EL (cell line): ENCODE measurements around the gene COX7A2.

Source experiments
- DNase-seq: peaks from one replicate; pipeline ENCODE4 v3.0.0-alpha.2; 2016

COX7A2 gene, protein sequence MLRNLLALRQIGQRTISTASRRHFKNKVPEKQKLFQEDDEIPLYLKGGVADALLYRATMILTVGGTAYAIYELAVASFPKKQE

DNA sequence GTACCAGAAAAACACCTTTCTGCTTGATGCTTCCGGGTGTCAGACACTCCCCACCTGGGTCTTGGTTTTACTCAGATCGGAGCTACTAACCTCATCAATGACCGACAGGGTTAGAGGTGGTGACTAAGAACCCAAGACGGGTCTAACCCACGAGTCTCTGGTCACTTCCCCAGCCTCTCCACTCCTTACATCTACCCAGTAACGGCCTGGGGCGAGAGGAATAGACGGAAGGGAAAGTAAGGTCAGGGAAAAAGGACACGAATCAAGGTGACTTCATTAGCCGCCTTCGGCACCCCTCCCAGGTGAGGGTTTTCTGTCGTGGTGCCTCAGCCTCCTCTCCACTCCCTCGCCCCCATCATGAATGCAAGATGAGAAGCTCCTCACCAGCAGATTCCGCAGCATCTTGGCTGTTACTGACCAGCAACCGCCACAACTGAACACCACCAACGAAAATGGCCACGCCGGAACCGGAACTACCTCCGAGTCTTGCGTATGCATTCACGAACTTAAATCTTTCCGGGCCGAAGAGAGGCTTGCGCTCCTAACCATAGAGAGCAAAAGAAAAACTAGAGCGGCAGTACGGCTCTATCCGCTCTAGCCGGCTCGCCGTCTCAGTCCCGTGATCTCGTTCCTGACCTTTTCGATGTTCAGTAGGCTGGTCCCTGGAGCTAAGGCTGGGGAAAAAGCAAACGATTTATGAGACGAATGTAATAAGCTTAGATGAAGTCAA is at the start of gene COX7A2:
Gene COX7A2 (minus strand): TSS at position 469 of the 730 bp plus-strand sequence. CDS start 67 bp downstream, at position 402.
- DNase-seq, result peak; percentile 98

DNA sequence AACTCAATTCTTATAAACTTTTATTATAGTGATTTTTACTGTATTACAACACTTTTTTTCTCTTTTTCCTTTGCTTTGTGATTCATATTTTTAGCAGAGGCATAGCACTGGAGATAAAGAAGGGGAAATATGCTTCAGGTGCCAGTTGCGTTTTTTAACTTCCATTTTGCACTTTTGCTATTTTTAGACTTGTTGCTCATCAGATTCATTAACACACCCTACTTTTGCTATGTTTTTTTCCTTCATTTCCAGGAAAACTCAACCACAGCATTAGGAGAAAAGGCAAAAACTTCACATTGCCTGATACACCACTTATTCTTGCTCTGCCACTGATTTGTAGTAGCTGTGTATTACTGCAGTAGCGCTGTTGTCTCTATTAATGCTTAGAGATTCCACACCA is 49.0 kb upstream of the COX7A2 start:
- no peak for DNase-seq

DNA sequence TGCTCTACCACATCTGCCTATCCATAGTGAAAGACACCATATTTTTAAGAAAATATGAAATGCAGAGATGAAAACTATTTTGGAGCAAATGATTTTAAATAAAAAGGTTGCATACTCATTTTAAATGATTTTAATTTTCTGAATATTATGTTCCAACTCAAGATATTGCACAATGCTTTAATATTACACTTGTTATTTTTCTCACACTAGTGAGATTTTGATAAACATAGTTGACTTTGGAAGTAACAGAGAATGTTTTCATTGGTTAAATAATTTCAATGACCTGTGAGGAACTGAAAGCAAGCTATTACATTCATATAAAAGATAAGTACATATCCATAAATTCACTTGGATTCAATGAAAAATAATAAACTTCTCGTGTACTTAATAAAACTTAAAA is 48.1 kb upstream of the COX7A2 start:
- DNase-seq, result no peak

DNA sequence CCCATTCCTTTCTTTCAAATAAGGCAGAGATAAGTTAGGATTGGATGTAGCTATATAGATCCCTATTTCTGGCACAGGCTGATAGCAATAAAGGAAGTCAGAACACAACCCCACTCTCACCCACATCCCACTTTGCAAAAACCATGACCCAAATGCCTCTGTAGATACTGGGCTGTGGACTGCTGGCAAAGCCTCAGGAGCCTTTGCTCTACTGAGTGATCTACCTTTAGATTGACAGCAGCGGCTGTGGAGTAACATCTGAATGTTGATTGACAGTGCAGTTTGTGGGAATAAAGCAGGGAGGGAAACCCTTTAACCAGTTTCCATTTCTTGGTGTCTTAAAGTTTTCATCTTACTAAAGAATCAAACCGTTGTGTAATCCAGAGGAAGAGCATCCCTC is 47.7 kb upstream of the COX7A2 start:
- DNase-seq, result no peak

DNA sequence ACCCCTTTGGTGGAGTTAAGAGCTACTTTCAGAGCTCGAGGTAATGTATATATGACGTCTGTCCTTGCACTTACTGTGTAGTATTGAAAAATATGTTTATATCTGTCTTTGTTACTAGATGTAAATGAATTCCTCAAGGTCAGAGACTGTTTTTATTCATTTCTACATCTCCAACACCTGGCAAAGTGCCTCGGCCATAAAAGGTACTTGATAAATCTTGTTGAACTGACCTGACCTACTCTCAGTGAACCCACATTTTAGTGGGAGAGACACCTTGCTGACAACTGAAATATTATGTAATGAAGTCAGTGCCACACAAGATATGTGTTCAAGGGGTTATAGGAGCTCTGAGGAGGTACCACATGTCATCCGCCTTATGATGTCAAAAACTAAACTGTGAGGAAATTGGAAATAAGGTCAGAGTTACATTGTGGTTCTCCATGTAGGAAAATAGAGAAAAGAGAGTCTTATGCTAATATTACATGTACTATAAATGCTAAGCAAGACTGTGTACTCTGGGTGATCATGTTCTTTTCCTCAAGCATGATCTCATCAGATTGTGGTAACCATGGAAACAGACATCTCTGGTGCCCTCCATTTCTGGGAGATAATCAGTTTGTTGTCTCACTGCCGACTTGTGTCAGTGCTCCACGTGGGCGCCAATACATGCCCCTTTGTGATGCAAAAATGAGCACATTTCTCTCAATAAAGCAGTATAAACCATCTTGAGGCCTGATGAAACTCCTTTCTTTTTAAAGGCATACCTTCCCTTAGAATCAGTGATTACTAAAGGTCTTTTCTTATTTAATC is 46.7 kb upstream of the COX7A2 start:
- no peak for DNase-seq

DNA sequence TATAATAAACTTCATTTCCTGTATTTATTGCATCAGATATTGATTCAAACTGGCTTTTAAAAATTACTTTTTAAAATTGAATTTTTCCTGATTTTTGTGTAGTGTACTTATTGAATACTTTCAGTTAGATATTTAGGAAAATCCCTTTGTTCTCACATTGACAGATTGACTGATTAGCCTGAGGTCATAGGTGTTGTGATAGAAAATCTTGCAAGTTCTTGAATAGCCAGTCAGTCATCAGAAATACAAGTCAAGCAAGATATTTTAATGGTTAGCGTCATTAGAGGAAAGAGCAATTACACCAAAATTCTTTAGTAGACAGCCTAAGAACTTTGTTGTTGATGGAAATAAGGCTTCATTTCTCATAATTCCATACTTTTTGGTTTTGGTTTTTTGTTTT is 44.4 kb upstream of the COX7A2 start:
- DNase-seq, result no peak

DNA sequence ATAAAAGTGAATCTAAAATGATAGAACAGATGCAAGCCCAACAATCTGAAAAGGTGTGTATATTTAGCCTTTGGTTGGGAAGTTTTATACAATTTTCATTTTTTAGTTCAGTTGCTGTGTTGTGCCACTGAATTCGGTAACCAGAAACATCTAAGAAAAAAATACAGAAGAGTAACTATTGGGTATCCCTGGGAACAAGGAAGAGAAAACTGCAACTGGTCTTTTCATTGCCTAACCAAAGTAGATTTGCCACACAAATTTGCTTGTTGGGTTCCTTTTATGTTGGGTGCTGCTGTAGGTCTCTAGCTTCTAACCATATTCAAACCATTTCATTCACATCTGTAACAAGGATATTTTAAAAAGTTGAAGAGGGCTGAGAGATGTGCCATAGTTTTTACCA is 43.8 kb upstream of the COX7A2 start:
- DNase-seq, result no peak

DNA sequence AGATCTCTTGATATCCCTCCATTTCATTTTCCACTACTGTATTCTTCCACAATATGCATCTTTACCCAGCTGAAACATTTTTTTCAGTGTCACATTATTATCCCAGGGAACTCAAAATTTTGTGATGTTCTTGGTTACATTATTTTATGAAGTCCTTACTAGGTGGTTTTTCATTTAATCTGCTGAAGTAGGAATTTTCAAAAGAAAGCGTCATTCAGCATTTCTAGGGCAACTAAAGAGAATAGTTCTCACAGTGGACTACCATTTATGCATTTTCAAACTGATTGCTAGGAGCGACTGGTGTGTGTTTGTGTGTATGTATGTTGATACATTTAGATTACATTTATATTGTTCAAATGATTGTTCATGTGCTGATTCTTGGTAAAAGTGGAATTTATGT is 43.4 kb upstream of the COX7A2 start:
- DNase-seq, result no peak

DNA sequence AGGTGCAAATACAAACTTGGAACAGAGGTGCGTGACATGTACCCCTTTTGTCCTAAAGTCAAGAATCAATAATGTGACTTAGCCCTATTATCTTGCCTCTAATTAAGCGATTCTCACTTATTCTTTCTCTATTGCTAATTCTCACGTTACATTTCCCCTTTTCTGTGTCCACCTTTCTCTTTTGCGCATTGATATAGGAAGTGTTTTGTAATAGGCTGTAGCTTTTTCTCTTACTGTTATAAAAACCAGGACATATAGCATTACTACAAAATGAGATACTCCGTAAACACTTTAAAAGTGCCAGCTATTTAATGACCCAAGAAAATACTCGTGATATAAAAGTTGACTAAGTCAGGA is 41.7 kb upstream of the COX7A2 start:
- no peak for DNase-seq

DNA sequence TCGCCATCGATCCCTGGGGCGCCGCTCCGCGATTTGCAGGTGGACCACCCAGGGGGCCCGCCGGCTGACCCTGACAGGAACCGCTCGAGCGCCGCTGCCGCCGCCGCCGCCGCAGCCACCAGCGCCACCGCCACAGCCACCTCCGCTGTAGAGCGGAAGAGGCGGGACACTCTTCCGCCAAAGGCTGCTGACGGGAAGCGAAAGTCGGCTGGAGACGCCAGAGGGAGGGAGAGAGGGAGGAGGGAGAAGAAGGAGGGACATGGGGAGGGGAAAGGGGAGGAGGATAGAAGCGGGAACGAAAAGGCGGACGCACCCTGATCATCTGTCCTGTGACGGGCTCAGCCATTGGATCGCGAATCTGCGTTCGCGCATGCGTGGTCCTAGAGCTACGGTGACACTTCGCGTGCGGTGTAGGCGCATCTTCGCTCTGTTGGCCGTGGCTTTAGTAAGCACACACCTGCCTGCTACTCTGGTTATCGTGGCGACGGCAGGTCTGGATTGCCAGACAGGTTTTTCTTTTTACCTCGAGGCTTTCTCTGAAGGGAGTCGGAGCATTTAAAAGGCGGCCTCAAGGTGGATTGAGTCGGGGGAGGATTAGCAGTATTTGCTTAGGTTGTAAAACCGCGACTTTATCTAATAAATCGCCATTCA is 41.2 kb upstream of the COX7A2 start, which contains the start of gene TMEM30A:
Gene TMEM30A (minus strand): TSS at position 161 of the 651 bp plus-strand sequence. CDS start 154 bp downstream, at position 7.
- DNase-seq, result peak; percentile 100

DNA sequence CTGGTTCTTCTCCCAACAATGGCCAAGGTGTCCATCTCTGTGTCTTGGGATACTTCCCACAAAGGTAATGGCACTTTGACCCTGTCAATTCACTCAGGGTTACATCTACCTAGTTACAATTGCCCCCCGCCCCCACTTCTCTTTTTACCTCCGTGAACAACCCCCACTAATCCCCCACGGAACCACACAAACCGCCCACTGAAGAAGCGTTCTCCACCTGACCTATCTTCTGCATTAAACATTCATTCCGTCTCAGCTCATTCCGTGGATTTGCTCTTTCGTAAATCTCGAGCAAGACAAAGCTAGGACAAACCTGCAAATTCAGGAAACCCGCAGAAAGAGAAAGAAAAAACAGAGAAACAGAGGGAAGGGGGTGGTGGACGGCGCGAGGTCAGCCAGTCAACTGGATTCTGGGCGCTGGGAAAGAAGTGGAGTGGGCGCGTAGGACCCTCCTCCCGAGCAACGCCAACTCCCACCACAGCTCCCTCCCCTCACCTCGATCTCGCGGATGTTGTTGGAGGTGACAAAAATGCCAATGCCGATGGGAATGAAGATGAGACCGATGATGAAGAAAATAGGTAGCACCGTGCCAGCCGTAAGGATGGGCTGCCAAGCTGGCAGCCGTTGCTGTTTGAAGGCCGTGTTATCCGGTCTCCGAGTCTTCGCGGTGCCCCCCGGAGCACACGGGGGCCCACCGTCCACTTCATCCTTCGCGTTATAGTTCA is 40.5 kb upstream of the COX7A2 start:
- DNase-seq, result no peak

DNA sequence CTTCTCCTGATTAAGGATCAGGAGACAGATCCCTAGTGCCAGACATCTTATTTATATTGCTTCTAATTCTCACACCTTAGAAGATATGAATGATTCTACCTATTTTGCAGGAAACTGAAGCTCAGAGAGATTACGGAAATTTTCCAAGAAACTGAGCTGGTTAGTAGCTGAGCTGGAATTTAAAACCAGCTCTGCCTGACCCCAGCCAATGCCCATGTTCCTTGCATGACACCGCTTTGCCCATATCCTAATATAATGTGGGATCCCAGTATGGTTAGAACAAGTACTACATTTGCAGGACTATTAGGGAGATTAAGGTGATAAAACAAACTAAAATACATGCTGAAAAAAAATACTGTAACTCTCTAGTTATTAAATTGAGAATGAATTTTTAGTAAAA is 39.1 kb upstream of the COX7A2 start:
- peak; percentile 21 for DNase-seq

DNA sequence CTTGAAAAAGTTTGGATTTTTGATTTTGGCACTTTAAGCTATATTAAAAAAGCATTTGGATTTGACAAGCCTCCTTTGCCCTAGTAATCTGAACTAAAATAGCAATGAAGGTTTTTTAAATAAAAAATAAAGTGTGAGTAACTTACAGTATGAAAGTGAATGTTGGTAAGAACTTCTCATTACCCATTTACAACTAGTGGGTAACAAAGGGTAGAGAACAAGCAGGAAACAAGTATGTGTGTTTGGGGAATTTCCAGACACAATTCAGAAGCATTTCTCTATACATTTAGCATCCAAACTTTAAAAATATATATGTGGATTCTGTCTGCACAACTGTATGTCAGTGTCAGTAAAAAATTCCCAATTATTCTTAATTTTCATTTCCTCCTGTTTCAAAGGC is 38.1 kb upstream of the COX7A2 start:
- DNase-seq, result no peak

DNA sequence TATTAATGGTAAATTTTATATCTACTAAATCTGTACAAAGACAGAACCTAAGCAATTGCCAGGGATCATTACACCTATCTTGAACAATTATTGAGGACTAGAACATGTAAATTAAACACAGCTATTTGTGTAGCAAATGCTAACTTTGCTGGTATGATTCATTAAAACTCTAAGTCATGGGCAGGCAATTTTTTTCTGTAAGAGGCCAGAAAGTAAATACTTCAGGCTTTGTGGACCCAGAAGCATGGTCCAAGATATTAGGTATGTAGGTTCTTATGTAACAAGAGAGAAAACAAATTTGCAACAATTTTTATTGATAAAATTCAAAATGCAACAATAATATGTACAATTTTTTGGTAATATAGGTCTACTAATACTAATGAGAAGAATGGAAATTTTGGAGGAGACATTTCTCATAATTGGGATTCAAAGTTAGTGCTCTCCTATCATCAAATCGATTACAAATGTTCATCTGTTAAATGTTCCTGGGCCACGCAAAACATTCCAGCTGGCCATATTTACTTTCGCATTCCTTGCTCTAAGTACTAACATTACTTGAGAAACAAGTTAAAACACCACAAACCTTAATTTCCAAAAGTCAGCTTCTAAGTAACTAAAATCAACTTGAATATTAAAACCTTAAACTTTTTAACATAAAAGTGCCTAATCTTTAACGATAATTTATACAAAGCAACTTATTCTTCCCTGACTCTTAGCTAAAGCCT is 36.7 kb upstream of the COX7A2 start:
- DNase-seq, result peak; percentile 29

DNA sequence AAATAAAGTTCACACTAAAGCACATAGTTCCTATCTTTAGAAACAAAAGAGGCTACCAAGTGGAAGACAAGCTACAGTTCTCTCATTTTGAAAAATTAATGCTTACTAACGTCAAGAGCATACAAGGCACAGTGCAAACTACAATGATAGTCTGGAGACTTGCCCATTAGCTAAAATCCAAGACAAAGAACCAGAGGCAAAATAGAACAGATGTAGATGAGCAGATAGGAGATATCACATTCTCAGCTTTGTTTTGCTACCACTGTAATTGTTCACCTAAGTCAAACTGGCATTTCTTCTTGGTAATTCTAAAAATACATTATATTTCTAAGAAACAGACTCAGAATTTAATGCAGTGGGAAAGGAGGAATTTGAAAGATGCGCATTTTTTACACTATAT is 35.8 kb upstream of the COX7A2 start:
- DNase-seq, result no peak

DNA sequence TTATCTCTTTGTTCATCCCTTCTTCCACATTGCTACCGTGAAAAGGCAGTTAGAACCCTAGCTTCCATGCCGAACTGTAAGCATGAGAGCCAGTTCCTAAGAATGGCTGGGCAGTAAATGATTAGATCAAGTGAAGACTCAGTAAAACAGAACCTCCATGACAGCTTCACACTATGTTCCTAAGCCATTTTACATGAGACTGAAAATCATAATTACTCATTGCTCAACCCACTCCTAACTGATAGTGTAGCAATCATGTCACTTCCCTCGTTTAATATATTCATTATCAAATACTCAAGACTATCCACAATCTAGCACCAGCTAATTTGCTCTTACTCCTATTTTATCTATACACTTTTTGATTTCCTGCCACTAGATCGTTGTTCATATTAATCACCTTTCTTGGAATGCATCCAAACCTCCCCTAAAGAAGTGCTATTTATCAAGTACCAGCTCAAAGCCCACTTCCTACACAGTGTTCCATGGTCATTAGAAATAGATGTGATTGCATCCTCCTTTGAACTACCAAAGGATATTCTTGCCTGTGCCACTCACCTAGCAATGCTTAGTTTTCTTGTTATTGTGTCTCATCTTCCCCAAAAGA is 35.0 kb upstream of the COX7A2 start:
- DNase-seq, result peak; percentile 33

DNA sequence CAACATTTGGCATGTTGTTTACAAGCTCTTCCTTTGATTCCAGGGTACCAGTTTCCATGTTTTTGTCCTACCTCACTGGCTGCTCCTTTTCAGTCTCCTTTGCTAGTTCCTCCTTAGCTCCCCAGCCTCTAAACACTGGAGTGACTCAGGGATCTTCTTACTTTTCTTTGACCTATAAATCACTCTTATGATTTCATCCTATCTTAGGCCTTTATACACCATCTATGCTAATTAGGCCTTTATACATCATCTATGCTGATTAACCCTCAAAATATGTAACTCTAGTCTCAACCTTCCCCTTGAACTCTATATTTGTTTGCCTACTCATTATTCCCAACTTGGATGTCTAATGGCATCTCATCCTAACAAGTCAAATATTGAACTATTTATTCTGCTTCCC is 31.5 kb upstream of the COX7A2 start:
- DNase-seq, result peak; percentile 93

DNA sequence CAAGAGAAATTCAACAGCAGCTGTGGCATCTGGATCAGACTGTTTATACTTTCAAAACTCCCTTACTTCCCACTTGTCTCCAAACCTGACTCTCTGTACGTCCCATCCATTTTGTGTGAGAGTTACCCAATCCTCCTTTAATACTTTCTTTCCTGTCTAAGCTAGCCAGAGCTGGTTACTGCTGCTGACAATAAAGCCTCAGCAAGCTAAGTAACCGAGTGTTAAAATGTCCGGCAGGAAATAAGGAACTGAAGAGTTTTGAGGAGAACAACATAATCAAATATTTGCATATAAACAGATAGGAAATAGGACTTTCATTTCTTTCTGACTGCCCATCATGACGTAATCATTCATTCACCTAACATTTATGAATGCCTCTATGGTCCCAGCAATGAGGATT is 29.4 kb upstream of the COX7A2 start:
- DNase-seq, result no peak

DNA sequence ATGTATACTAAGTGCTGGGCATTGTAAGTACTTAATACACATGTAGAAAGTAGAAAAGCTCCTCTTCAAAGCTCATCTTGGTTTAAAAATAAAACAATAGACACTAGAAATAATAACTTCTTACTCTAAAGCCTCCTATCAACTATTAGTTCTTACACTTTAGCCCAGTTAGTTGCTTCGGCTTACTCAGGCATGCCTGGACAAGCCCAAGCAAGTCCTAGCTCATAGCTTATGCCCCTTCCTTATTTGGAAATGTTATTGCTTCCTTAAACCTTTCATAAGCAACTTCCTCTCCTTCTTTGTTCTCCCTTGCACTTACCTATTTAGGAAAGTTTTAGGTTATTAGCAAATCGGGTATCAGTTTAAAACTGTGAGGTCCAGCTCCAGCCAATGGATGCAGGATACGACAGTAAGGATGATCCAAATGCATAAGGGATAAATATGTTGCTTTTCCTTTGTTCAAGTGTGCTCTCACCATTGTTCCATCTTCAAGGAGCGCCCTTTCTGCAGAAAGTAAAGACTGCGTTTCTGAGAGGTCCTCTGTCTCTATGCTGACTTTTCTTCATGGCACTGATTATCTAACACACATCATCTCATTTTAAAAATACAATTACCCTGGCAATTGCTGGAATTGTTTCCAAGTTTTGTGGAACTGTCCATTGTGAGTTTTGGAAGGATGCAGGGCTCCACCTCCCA is 28.7 kb upstream of the COX7A2 start:
- DNase-seq, result no peak

DNA sequence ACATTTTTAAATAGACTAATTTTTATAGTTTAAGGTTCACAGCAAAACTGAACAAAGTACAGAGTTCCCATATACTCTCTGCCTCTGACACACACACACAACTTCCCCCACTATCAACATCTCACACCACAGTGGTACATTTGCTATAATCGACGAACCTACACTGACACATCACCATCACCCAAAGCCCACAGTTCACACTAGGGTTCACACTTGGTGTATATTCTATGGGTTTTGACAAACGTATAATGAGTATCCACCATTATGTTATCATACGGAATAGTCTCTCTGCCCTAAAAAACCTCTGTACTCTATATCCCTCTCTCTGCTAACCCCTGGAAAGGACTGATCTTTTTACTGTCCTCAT is 25.4 kb upstream of the COX7A2 start:
- no peak for DNase-seq
